ENCODE measurements around the gene MEIS2.

The MEIS2 gene

DNA sequence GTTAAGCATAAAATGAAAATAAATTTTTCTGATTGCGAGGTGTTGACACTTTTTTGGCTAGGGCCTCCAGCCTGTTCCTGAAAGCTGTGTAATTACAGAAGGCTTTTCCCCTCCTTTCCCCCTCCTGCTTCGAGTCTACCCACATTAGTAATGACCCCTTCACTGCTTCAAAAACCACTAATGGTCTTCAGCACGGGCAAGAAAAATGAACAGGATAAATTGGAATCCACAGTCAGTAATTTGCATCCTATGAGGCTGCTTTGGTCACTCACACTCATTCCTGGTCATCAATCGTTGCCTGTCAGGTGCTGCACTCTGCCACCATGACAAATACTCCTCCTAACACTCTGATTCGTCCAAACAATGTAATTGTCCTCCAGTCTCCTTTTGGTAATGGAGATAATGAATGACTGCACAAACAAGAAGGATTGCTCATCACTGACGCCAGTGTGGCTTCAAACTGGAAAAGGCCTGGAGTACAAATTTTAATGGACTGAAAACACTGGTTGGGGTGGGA, 148.6 kb downstream of the MEIS2 start:
- Histone ChIP-seq H3K9me2 (replicated peaks; ENCODE audit: low read depth, low read length) (no peaks in the 10 kb centered on the region), H3K27me3 (ENCODE audit: insufficient read depth, low read length, poor library complexity, severe bottlenecking) (no peaks in the 10 kb centered on the region), H3K4me1 (ENCODE audit: insufficient read depth, low read length, poor library complexity, severe bottlenecking) (no peaks in the 10 kb centered on the region), H3K79me2 (ENCODE audit: insufficient read depth, low read length) (no peaks in the 10 kb centered on the region), H3K9ac (ENCODE audit: low read depth, low read length, poor library complexity, severe bottlenecking) (no peak overlapping the region), H3K4me3 (ENCODE audit: low read length, poor library complexity, severe bottlenecking) (no peak overlapping the region), H3K4me2 (ENCODE audit: low read depth, low read length, poor library complexity, severe bottlenecking) (no peak overlapping the region), H4K20me1 (ENCODE audit: insufficient read depth, low read length, poor library complexity, severe bottlenecking) (no peaks in the 10 kb centered on the region), H2AFZ (ENCODE audit: low read length) (no peak overlapping the region), H3K9me3 (ENCODE audit: insufficient read depth, low read depth, low read length) (no peaks in the 10 kb centered on the region), H3K36me3 (ENCODE audit: insufficient read depth, low read length) (no peaks in the 10 kb centered on the region), H3F3A (ENCODE audit: low read depth) (no peaks in the 10 kb centered on the region)
- TF ChIP-seq EZH2phosphoT487 (IDR thresholded peaks at IDR 0.05; ENCODE audit: borderline replicate concordance) = no peak
- TF ChIP-seq, protein P1, sequence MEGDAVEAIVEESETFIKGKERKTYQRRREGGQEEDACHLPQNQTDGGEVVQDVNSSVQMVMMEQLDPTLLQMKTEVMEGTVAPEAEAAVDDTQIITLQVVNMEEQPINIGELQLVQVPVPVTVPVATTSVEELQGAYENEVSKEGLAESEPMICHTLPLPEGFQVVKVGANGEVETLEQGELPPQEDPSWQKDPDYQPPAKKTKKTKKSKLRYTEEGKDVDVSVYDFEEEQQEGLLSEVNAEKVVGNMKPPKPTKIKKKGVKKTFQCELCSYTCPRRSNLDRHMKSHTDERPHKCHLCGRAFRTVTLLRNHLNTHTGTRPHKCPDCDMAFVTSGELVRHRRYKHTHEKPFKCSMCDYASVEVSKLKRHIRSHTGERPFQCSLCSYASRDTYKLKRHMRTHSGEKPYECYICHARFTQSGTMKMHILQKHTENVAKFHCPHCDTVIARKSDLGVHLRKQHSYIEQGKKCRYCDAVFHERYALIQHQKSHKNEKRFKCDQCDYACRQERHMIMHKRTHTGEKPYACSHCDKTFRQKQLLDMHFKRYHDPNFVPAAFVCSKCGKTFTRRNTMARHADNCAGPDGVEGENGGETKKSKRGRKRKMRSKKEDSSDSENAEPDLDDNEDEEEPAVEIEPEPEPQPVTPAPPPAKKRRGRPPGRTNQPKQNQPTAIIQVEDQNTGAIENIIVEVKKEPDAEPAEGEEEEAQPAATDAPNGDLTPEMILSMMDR (conservative IDR thresholded peaks at IDR 0.05; ENCODE audit: low read length) = no peak

- H3K9me2 ChIP-seq (replicated peaks; ENCODE audit: low read depth, low read length) = no peaks in the 10 kb centered on the region
- no peaks in the 10 kb centered on the region for H3K4me1 ChIP-seq (ENCODE audit: insufficient read depth, low read length, poor library complexity, severe bottlenecking)
- H3K4me3 ChIP-seq (ENCODE audit: low read length, poor library complexity, severe bottlenecking) = no peak overlapping the region
- no peaks in the 10 kb centered on the region for H3K36me3 ChIP-seq (ENCODE audit: insufficient read depth, low read length)
- no peaks in the 10 kb centered on the region for H3F3A ChIP-seq (ENCODE audit: low read depth)
- H3K79me2 ChIP-seq (ENCODE audit: insufficient read depth, low read length) = no peaks in the 10 kb centered on the region
- no peak overlapping the region for H3K9ac ChIP-seq (ENCODE audit: low read depth, low read length, poor library complexity, severe bottlenecking)
- TF ChIP-seq, protein P1 (conservative IDR thresholded peaks at IDR 0.05; ENCODE audit: low read length) = no peak
- no peak for TF ChIP-seq EZH2phosphoT487 (IDR thresholded peaks at IDR 0.05; ENCODE audit: borderline replicate concordance)
- no peaks in the 10 kb centered on the region for H3K27me3 ChIP-seq (ENCODE audit: insufficient read depth, low read length, poor library complexity, severe bottlenecking)
- H2AFZ ChIP-seq (ENCODE audit: low read length) = no peak overlapping the region
- no peaks in the 10 kb centered on the region for H4K20me1 ChIP-seq (ENCODE audit: insufficient read depth, low read length, poor library complexity, severe bottlenecking)
- H3K9me3 ChIP-seq (ENCODE audit: insufficient read depth, low read depth, low read length) = no peaks in the 10 kb centered on the region
- H3K4me2 ChIP-seq (ENCODE audit: low read depth, low read length, poor library complexity, severe bottlenecking) = no peak overlapping the region
These were observed 150.0 kb downstream of the MEIS2 start for GRCh38 chr15:36950371-36950770.

- Histone ChIP-seq H3K9me2 (replicated peaks; ENCODE audit: low read depth, low read length) (no peaks in the 10 kb centered on the region), H3K9me3 (ENCODE audit: insufficient read depth, low read depth, low read length) (no peaks in the 10 kb centered on the region), H3K9ac (ENCODE audit: low read depth, low read length, poor library complexity, severe bottlenecking) (no peak overlapping the region), H3K4me2 (ENCODE audit: low read depth, low read length, poor library complexity, severe bottlenecking) (no peak overlapping the region), H3K79me2 (ENCODE audit: insufficient read depth, low read length) (no peaks in the 10 kb centered on the region), H3K4me3 (ENCODE audit: low read length, poor library complexity, severe bottlenecking) (no peak overlapping the region), H3K27me3 (ENCODE audit: insufficient read depth, low read length, poor library complexity, severe bottlenecking) (no peaks in the 10 kb centered on the region), H3K4me1 (ENCODE audit: insufficient read depth, low read length, poor library complexity, severe bottlenecking) (no peaks in the 10 kb centered on the region), H4K20me1 (ENCODE audit: insufficient read depth, low read length, poor library complexity, severe bottlenecking) (no peaks in the 10 kb centered on the region), H3F3A (ENCODE audit: low read depth) (no peaks in the 10 kb centered on the region), H3K36me3 (ENCODE audit: insufficient read depth, low read length) (no peaks in the 10 kb centered on the region), H2AFZ (ENCODE audit: low read length) (no peak overlapping the region)
- TF ChIP-seq, protein P1 (conservative IDR thresholded peaks at IDR 0.05; ENCODE audit: low read length) = no peak
- TF ChIP-seq EZH2phosphoT487 (IDR thresholded peaks at IDR 0.05; ENCODE audit: borderline replicate concordance) = no peak
These were observed 151.4 kb downstream of the MEIS2 start for GRCh38 chr15:36948982-36949381.
